GM12891 (cell line): ENCODE data around the gene GCKR.

ENCODE experiments used
- POLR2A ChIP-seq: IDR thresholded peaks from 2 replicates; pipeline ENCODE4 v1.6.1; 2011; ENCODE audit warnings: low read depth, low read length, control low read depth
- POLR2AphosphoS5 ChIP-seq: IDR thresholded peaks from 2 replicates; pipeline ENCODE4 v1.6.1; 2011; ENCODE audit warnings: low read depth, low read length, control low read depth

- TF ChIP-seq POLR2A (no peak), POLR2AphosphoS5 (no peak)
Measured at GRCh38 chr2:27453968-27454367, 42.7 kb upstream of the GCKR start.
